Common myeloid progenitor, CD34-positive (primary cell): ENCODE data around the gene PSMB1.

Experiments used
- CTCF ChIA-PET: fragments of 350-600 bp; sonication (Branson Sonifier 250); formaldehyde crosslinking; loops from one replicate; lab custom pipeline; 2021; ENCODE audit warnings: antibody characterized with exemption; lab: Charles Lee
- POLR2A ChIA-PET: fragments of 350-600 bp; sonication (Branson Sonifier 250); formaldehyde crosslinking; loops from one replicate; lab custom pipeline; 2021; ENCODE audit warnings: antibody characterized with exemption; lab: Charles Lee
- DNase-seq, 3 donors: peaks; one replicate each; pipeline versions ENCODE4 v3.0.0 to v3.0.0-alpha.2; 2013
- H3K27ac ChIP-seq, 2 experiments: 1 replicate in 1 of 2; 2 replicates in 1 of 2; pipeline ENCODE4 v1.7.0; 2013; ENCODE audit warnings: inconsistent platforms in 2 of 2, low read length in 2 of 2, mild to moderate bottlenecking in 2 of 2, low read depth in 1 of 2, moderate library complexity in 1 of 2; ENCODE audit not compliant: severe bottlenecking in 2 of 2, insufficient read depth in 1 of 2, poor library complexity in 1 of 2
- H3K27me3 ChIP-seq, 5 experiments: replicated peaks in 2 of 5; 1 replicate in 3 of 5; 2 replicates in 2 of 5; pipeline versions ENCODE4 v1.6.1 to v1.7.0; 2013; ENCODE audit warnings: low read length in 4 of 5, mild to moderate bottlenecking in 2 of 5, moderate library complexity in 2 of 5, inconsistent platforms in 1 of 5; ENCODE audit not compliant: insufficient read depth in 5 of 5, control insufficient read depth in 4 of 5
- H3K36me3 ChIP-seq, 4 experiments: 1 replicate in 2 of 4; 2 replicates in 2 of 4; pipeline versions ENCODE4 v1.6.1 to v1.7.0; 2013; ENCODE audit warnings: low read length in 3 of 4, control low read depth in 1 of 4, mild to moderate bottlenecking in 1 of 4; ENCODE audit not compliant: control insufficient read depth in 4 of 4, insufficient read depth in 4 of 4
- H3K4me1 ChIP-seq, 4 experiments: 1 replicate in 3 of 4; 2 replicates in 1 of 4; pipeline versions ENCODE4 v1.6.1 to v1.7.1; 2013; ENCODE audit warnings: low read length in 3 of 4, mild to moderate bottlenecking in 3 of 4, control low read depth in 1 of 4, inconsistent platforms in 1 of 4, moderate library complexity in 1 of 4; ENCODE audit not compliant: control insufficient read depth in 4 of 4, insufficient read depth in 4 of 4; ENCODE audit errors: control extremely low read depth in 1 of 4
- H3K4me3 ChIP-seq, 7 experiments: 1 replicate in 4 of 7; 2 replicates in 3 of 7; pipeline versions ENCODE4 v1.5.1 to v1.7.0; 2013; ENCODE audit warnings: mild to moderate bottlenecking in 7 of 7, low read length in 6 of 7, moderate library complexity in 6 of 7, inconsistent platforms in 2 of 7, low read depth in 2 of 7, control low read depth in 1 of 7; ENCODE audit not compliant: insufficient read depth in 4 of 7, control insufficient read depth in 1 of 7; ENCODE audit errors: extremely low read depth in 1 of 7
- H3K9me3 ChIP-seq, 5 experiments: 1 replicate in 4 of 5; 2 replicates in 1 of 5; pipeline versions ENCODE4 v1.6.1 to v1.7.1; 2013; ENCODE audit warnings: low read length in 4 of 5, mild to moderate bottlenecking in 2 of 5, inconsistent platforms in 1 of 5, low read depth in 1 of 5, moderate library complexity in 1 of 5; ENCODE audit not compliant: control insufficient read depth in 4 of 5, insufficient read depth in 2 of 5; ENCODE audit errors: control extremely low read depth in 1 of 5
- WGBS: methylation state at CpG from one replicate; pipeline ENCODE4 v1.1.5; 2013; ENCODE audit not compliant: insufficient coverage; 5-methylcytosine and 5-hydroxymethylcytosine counted together

The PSMB1 gene

DNA sequence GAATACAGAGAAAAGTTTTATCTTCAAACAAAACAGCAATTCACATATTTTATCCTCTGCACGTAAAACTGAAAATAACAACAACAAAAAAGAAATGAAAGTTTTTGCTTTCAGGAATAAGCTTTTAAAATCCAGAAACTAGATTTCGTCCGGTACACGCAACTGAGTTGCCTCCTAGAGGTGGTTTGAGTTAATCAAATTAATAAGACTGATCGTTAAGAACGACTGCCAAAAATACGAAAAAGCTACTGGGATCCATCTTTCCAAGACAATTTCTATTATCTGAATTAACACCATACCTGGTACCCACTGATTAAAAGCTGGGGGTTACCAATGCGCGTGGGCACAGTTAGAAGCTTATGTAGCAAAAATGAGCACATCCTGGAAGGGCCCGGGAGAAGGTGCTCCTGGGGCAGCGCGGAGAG is 30.7 kb upstream of the PSMB1 start:
- Histone ChIP-seq H3K27ac (peak overlapping the region; percentile 61 to 81), H3K4me3 (peak overlapping the region; percentile 78 to 95 (median 90)), H3K36me3 (peaks cover 5 to 30% (median 18%) of the 10 kb centered on the region in 4 experiments), H3K27me3 (no peaks in the 10 kb centered on the region), H3K9me3 (no peaks in the 10 kb centered on the region), H3K4me1 (peaks cover 9 to 20% (median 14%) of the 10 kb centered on the region in 4 experiments)
- ChIA-PET CTCF (interaction anchor here (0.9 to 1.7 kb wide), 11 partner anchors 9 to 54 kb away, joined by 3 to 10 read pairs (median 4); partner anchors contain the start of genes PSMB1 and TBP), POLR2A (interaction anchor here (1.2 kb wide), 1 partner anchor 30 kb away, joined by 4 read pairs; the partner anchor contains the start of gene TBP)
- DNase-seq, result peak in 2 of 3 donors; percentile 51 to 63
- 6% methylated on average over 7 of the region's 12 CpGs for WGBS

DNA sequence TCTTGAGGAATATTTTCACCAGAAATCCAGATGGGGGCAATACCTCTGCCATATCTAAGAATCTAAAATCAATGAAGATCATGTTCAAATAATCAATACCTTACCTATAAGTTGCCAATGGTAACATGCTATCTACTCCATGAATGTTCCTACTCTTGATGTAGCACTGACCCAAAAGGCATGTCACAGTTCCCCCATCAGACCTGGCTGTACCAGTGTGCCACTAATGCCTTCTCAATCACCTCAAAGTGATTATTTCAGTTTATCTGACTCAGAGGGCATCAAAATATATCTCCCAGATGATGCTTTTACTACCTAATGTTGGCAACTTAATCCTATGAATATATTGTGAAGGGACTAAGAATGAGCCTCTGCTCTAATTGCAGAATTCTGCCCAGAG is 25.8 kb upstream of the PSMB1 start:
- POLR2A ChIA-PET, result no interaction called here
- CTCF ChIA-PET, result no interaction called here
- Histone ChIP-seq H3K27me3 (no peaks in the 10 kb centered on the region), H3K4me3 (no peak overlapping the region), H3K27ac (no peak overlapping the region), H3K4me1 (peaks cover 5 to 9% (median 7%) of the 10 kb centered on the region in 4 experiments), H3K9me3 (no peaks in the 10 kb centered on the region), H3K36me3 (peaks cover 9 to 51% (median 35%) of the 10 kb centered on the region in 4 experiments)
- no peak for DNase-seq

DNA sequence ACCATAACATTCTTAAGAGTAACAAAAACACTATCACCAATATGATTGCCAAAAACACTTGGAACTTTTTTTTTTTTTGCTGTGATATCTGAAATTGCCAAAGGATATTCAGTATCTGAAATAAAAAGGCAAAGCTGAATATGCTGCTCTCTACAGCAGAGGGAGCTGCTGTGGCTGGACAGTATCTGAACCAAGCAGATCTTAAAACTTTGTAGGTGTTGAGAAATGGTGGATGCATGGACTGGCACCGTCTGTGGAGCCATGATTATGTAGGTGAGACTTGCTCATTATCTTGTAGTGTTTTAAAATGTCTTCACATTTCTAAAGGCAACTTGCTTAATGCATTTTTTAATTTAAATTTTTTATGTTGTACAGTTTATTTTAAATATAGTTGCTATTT is 22.1 kb upstream of the PSMB1 start:
- Histone ChIP-seq H3K27ac (no peak overlapping the region), H3K36me3 (peaks cover 24 to 57% (median 38%) of the 10 kb centered on the region in 4 experiments), H3K9me3 (no peaks in the 10 kb centered on the region), H3K4me3 (no peak overlapping the region), H3K4me1 (no peaks in the 10 kb centered on the region), H3K27me3 (no peaks in the 10 kb centered on the region)
- CTCF ChIA-PET, result interaction anchor here (0.8 to 2.3 kb wide), 5 partner anchors 9 to 18 kb away, joined by 3 to 10 read pairs (median 4); partner anchors contain the start of gene PDCD2
- POLR2A ChIA-PET, result interaction anchor here (0.7 kb wide), 1 partner anchor 10 kb away, joined by 3 read pairs; no protein-coding TSS in a partner anchor
- peak; percentile 29 to 40 (median 38) for DNase-seq
- no CpG with 5 or more reads among the region's 1 CpG for WGBS

DNA sequence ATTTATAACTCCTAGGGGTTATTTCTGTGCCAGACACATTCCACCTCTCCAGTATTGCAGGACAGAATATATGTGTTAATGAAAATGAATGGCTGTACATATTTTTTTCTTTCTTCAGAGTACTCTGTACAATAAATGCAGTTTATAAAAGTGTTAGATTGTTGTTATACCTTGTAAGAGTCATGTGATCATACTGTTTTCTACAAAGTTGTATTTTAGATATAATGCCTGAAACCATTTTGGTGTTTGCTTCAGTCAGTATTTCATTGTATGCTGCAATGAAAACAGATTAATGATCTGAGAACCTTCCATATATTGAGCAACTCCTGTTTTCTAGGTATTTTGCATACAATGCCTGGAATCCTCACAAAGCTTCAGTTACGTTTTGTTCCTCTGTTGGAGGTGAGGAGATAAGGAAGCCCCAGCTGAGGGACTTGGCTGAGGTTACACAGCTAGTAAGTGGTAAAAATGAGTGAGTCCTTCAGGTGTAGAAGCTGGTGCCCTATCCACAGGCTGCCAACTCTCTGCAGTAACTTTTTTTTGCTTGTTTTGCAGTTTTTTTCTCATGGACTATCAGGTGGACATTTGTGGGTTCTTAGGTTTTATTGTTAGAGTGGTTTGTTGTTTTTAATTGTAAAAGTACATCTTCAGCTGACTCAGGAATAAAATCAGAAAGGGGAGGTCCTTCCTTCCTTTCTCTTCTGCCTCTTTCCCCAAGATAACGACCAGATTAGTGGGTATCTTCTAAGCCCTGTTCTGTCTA is 19.8 kb upstream of the PSMB1 start:
- Histone ChIP-seq H3K36me3 (peaks cover 20 to 62% (median 45%) of the 10 kb centered on the region in 4 experiments), H3K4me3 (no peak overlapping the region), H3K27me3 (no peaks in the 10 kb centered on the region), H3K9me3 (no peaks in the 10 kb centered on the region), H3K4me1 (no peaks in the 10 kb centered on the region), H3K27ac (no peak overlapping the region)
- CTCF ChIA-PET, result interaction anchor here (0.9 to 1.3 kb wide), 2 partner anchors 10 to 11 kb away, joined by 3 read pairs; partner anchors contain the start of gene PDCD2
- POLR2A ChIA-PET, result no interaction called here
- no peak for DNase-seq
- 70% methylated on average over 2 of the region's 2 CpGs for WGBS

DNA sequence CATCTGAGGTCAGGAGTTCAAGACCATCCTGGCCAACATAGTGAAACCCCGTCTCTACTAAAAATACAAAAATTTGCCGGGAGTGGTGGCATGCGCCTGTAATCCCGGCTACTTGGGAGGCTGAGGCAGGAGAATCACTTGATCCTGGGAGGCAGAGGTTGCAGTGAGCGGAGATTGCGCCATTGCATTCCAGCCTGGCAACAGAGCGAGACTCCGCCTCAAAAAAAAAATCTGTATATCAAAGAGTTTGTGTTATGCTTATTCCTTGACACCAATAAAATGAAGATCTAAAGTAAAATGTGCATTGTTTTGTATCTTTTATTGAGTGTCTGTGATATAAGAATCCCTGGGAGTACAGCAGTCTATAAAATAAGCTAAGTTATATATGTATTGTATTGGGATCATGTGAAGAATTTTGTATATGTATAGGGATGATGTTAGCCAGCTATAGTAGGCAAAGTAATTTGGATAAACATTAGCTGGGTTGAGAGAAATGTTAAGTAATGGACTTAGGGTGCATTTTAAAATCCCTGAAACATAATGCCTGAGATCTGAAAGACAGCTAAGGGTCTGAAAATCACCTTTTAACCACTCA is 11.9 kb upstream of the PSMB1 start:
- H3K4me3 ChIP-seq, result no peak overlapping the region
- no peak for DNase-seq
- H3K4me1 ChIP-seq, result no peaks in the 10 kb centered on the region
- CTCF ChIA-PET, result no interaction called here
- H3K36me3 ChIP-seq, result peaks cover 17 to 70% (median 46%) of the 10 kb centered on the region in 4 experiments
- no peaks in the 10 kb centered on the region for H3K9me3 ChIP-seq
- WGBS, result 95% methylated on average over 4 of the region's 8 CpGs
- POLR2A ChIA-PET, result interaction anchor here (0.6 kb wide), 1 partner anchor 11 kb away, joined by 3 read pairs; no protein-coding TSS in a partner anchor
- H3K27me3 ChIP-seq, result no peaks in the 10 kb centered on the region
- H3K27ac ChIP-seq, result no peak overlapping the region

DNA sequence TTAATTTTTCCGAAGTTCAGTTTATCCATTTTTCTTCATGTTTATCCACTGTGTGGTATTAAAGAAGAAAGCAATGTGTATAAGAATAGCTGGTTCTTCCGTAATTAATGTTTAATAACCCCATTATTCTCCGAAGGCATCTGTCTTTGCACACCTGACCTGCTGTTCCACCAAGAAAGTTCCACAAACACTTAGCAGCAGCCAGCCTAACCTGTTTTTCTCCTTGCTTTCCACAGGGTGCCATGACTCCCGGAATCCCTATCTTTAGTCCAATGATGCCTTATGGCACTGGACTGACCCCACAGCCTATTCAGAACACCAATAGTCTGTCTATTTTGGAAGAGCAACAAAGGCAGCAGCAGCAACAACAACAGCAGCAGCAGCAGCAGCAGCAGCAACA is 8.4 kb upstream of the PSMB1 start:
- no peaks in the 10 kb centered on the region for H3K4me1 ChIP-seq
- 100% methylated on average over 2 of the region's 4 CpGs for WGBS
- no peaks in the 10 kb centered on the region for H3K9me3 ChIP-seq
- no peak overlapping the region for H3K27ac ChIP-seq
- H3K36me3 ChIP-seq, result peaks cover 9 to 54% (median 38%) of the 10 kb centered on the region in 4 experiments
- no peaks in the 10 kb centered on the region for H3K27me3 ChIP-seq
- POLR2A ChIA-PET, result interaction anchor here (0.7 kb wide), 1 partner anchor 203 kb away, joined by 3 read pairs; no protein-coding TSS in a partner anchor
- DNase-seq, result no peak
- no peak overlapping the region for H3K4me3 ChIP-seq
- CTCF ChIA-PET, result no interaction called here
